ENCODE data around the gene NT5DC4. TPM values are rescaled to one million over a fixed set of nuclear protein-coding genes. Genes with fewer than 3 reads are reported as not detected.
A peak's percentile ranks its signal among the peaks of the same experiment; 100 is the strongest.
"Not testable (repeated sequence)": the region's sequence is repeated elsewhere in the genome, so short reads cannot be mapped to it uniquely, and the experiment has no call there.

The NT5DC4 gene
- total and polyA plus RNA-seq, 2 of the 8 experiments (the other 6 are each of a cell fraction or from before 2014, with no cell fraction given), result not detected

DNA sequence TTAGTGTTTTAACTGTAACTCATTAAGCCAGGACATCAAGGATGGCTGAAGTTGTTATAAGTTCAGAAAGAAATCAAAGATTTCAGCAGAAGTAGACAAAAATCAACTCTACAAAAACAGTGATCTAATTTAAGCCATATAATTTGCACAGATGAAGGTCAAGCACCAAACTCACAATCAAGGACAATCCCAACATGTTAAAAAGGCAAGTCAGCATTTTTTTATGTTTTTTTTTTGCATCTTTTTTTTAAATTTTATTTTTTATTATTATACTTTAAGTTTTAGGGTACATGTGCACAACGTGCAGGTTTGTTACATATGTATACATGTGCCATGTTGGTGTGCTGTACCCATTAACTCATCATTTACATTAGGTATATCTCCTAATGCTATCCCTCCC, 4.7 kb upstream of the NT5DC4 start:
- no CpG with 5 or more reads among the region's 1 CpG for WGBS, 2 experiments (ENCODE audit: extremely low coverage in 1 of 2, insufficient coverage in 1 of 2, insufficient read length in 1 of 2, insufficient replicate concordance in 2 of 2, low coverage in 1 of 2, low lambda C conversion rate in 2 of 2, missing lambda C conversion rate in 1 of 2)
- H2AFZ ChIP-seq (ENCODE audit: low read length); H3K9ac ChIP-seq (replicated peaks in 1 of 4; ENCODE audit: extremely low read depth in 1 of 4, low read depth in 3 of 4, low read length in 3 of 4); H4K5ac ChIP-seq (ENCODE audit: insufficient read length, low read depth, low read length); H3K4ac ChIP-seq (replicated peaks; ENCODE audit: insufficient read length, low read depth, low read length); H2BK5ac ChIP-seq (ENCODE audit: low read depth, low read length); H2BK120ac ChIP-seq (replicated peaks; ENCODE audit: low read depth, low read length); H2BK15ac ChIP-seq (ENCODE audit: low read length); H3K18ac ChIP-seq (ENCODE audit: extremely low read depth, low read length); H4K91ac ChIP-seq (replicated peaks; ENCODE audit: insufficient read length, low read length); DNase-seq (ENCODE audit: low read depth in 1 of 2, low spot score in 2 of 2); CTCF ChIA-PET (ENCODE audit: partially characterized antibody); H3K23me2 ChIP-seq (ENCODE audit: low read depth, low read length); H3K56ac ChIP-seq (replicated peaks; ENCODE audit: insufficient read length, low read depth, low read length); H3K4me2 ChIP-seq (ENCODE audit: insufficient read depth in 1 of 2, low read depth in 2 of 2, low read length in 2 of 2); H3K79me1 ChIP-seq (ENCODE audit: low read depth, low read length); H3K27me3 ChIP-seq (replicated peaks in 1 of 4; ENCODE audit: control insufficient read depth in 3 of 4, extremely low read depth in 1 of 4, insufficient read depth in 3 of 4, low read length in 3 of 4); FAIRE-seq; H2BK20ac ChIP-seq (ENCODE audit: low read length); H3K4me3 ChIP-seq (ENCODE audit: extremely low read depth in 1 of 4, insufficient read depth in 2 of 4, low read depth in 3 of 4, low read length in 4 of 4); H3K36me3 ChIP-seq (ENCODE audit: control insufficient read depth in 2 of 4, insufficient read depth in 4 of 4, low read length in 3 of 4); H3K9me3 ChIP-seq (ENCODE audit: insufficient read depth in 2 of 2, low read depth in 1 of 2, low read length in 1 of 2); POLR2A ChIA-PET (ENCODE audit: partially characterized antibody); H3K23ac ChIP-seq (ENCODE audit: insufficient read length); H3K4me1 ChIP-seq (replicated peaks in 1 of 4; ENCODE audit: control insufficient read depth in 3 of 4, insufficient read depth in 4 of 4, low read length in 3 of 4); H2BK12ac ChIP-seq (ENCODE audit: low read depth, low read length); H4K20me1 ChIP-seq (replicated peaks in 1 of 2; ENCODE audit: control insufficient read depth in 1 of 2, insufficient read depth in 2 of 2, low read length in 2 of 2); H4K8ac ChIP-seq (ENCODE audit: extremely low read depth, insufficient read depth, low read length); H2AK5ac ChIP-seq (ENCODE audit: low read depth, low read length); H3K79me2 ChIP-seq (ENCODE audit: control insufficient read depth in 1 of 2, insufficient read depth in 2 of 2, low read length in 2 of 2); H3K27ac ChIP-seq (ENCODE audit: low read depth, low read length); H3K14ac ChIP-seq (ENCODE audit: insufficient read length): not testable (repeated sequence)
- peak; percentile 43; the same call in 1 of the 2 replicates for TF ChIP-seq MAFK (IDR thresholded peaks at IDR 0.05; ENCODE audit: low read depth, low read length)

GRCh38 chr2:112716826-112717352, 3.9 kb upstream of the NT5DC4 start:
- H4K91ac ChIP-seq (replicated peaks; ENCODE audit: insufficient read length, low read length); H2BK12ac ChIP-seq (ENCODE audit: low read depth, low read length); H3K4me2 ChIP-seq (ENCODE audit: insufficient read depth in 1 of 2, low read depth in 2 of 2, low read length in 2 of 2); H3K79me2 ChIP-seq (ENCODE audit: control insufficient read depth in 1 of 2, insufficient read depth in 2 of 2, low read length in 2 of 2); H4K5ac ChIP-seq (ENCODE audit: insufficient read length, low read depth, low read length); H3K14ac ChIP-seq (ENCODE audit: insufficient read length); H3K27ac ChIP-seq (ENCODE audit: low read depth, low read length); H4K20me1 ChIP-seq (replicated peaks in 1 of 2; ENCODE audit: control insufficient read depth in 1 of 2, insufficient read depth in 2 of 2, low read length in 2 of 2); H3K23ac ChIP-seq (ENCODE audit: insufficient read length); H3K9ac ChIP-seq (replicated peaks in 1 of 4; ENCODE audit: extremely low read depth in 1 of 4, low read depth in 3 of 4, low read length in 3 of 4); H4K8ac ChIP-seq (ENCODE audit: extremely low read depth, insufficient read depth, low read length); H3K23me2 ChIP-seq (ENCODE audit: low read depth, low read length); H2BK15ac ChIP-seq (ENCODE audit: low read length); H3K27me3 ChIP-seq (replicated peaks in 1 of 4; ENCODE audit: control insufficient read depth in 3 of 4, extremely low read depth in 1 of 4, insufficient read depth in 3 of 4, low read length in 3 of 4); H2AFZ ChIP-seq (ENCODE audit: low read length); H2BK5ac ChIP-seq (ENCODE audit: low read depth, low read length); H3K36me3 ChIP-seq (ENCODE audit: control insufficient read depth in 2 of 4, insufficient read depth in 4 of 4, low read length in 3 of 4); H3K4me1 ChIP-seq (replicated peaks in 1 of 4; ENCODE audit: control insufficient read depth in 3 of 4, insufficient read depth in 4 of 4, low read length in 3 of 4); H3K79me1 ChIP-seq (ENCODE audit: low read depth, low read length); H2BK20ac ChIP-seq (ENCODE audit: low read length); H2BK120ac ChIP-seq (replicated peaks; ENCODE audit: low read depth, low read length); H3K56ac ChIP-seq (replicated peaks; ENCODE audit: insufficient read length, low read depth, low read length); H3K9me3 ChIP-seq (ENCODE audit: insufficient read depth in 2 of 2, low read depth in 1 of 2, low read length in 1 of 2); H2AK5ac ChIP-seq (ENCODE audit: low read depth, low read length); H3K4me3 ChIP-seq (ENCODE audit: extremely low read depth in 1 of 4, insufficient read depth in 2 of 4, low read depth in 3 of 4, low read length in 4 of 4); DNase-seq (ENCODE audit: low read depth in 1 of 2, low spot score in 2 of 2); CTCF ChIA-PET (ENCODE audit: partially characterized antibody); H3K18ac ChIP-seq (ENCODE audit: extremely low read depth, low read length); POLR2A ChIA-PET (ENCODE audit: partially characterized antibody); H3K4ac ChIP-seq (replicated peaks; ENCODE audit: insufficient read length, low read depth, low read length); FAIRE-seq: not testable (repeated sequence)
- WGBS, 2 experiments (ENCODE audit: extremely low coverage in 1 of 2, insufficient coverage in 1 of 2, insufficient read length in 1 of 2, insufficient replicate concordance in 2 of 2, low coverage in 1 of 2, low lambda C conversion rate in 2 of 2, missing lambda C conversion rate in 1 of 2), result 90% methylated on average over 2 of the region's 5 CpGs; no CpG with 5 or more reads in 1 of the 2 experiments

Measured in H1 (cell line).